ENCODE results near the gene AP2A1.
"Not testable (repeated sequence)": the region's sequence is repeated elsewhere in the genome, so short reads cannot be mapped to it uniquely, and the experiment has no call there.

The AP2A1 gene

DNA sequence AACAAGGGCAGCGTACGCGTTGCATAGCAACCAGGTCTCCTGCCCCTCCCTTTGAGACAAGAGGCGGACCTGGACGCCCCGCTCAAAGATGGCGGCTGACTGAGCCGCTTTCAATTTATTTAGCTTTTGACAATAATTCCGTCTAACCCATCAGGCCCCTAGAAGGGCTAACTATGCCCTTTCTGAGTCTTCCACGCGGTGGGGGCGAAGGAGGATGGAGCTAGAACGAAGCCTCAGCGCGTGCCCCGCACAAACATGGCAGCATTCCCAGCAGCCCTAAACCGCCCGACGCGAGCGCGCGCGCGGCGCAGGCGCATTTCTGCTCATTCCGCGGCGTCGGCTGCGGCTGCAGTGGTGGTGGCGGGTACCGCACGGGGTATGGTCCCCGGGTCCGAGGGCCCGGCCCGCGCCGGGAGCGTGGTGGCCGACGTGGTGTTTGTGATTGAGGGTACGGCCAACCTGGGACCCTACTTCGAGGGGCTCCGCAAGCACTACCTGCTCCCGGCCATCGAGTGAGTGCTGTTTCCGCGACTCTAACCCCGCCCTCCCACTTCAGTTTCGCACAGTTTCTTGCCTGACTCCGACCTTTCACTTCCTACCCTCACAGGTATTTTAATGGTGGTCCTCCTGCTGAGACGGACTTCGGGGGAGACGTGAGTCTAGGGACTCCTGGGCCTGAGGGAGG lies 51.3 kb downstream of the AP2A1 start, which contains the start of gene MED25:
Gene MED25, plus strand, starts transcription at position 326 of the 685 bp plus-strand sequence. Its CDS starts 53 bp downstream, at position 379.
- DNase-seq = peak; percentile 62

GRCh38 chr19:49818649-49819370 lies 52.0 kb downstream of the AP2A1 start:
- no peak for DNase-seq

GRCh38 chr19:49819452-49820115 lies 52.8 kb downstream of the AP2A1 start:
- DNase-seq = not testable (repeated sequence)

GRCh38 chr19:49820125-49820524 lies 53.3 kb downstream of the AP2A1 start:
- DNase-seq = peak; percentile 70

- peak; percentile 82 for DNase-seq
Observed at GRCh38 chr19:49823472-49823871, 56.7 kb downstream of the AP2A1 start.

GRCh38 chr19:49824662-49825061 lies 57.9 kb downstream of the AP2A1 start:
- DNase-seq = no peak

DNA sequence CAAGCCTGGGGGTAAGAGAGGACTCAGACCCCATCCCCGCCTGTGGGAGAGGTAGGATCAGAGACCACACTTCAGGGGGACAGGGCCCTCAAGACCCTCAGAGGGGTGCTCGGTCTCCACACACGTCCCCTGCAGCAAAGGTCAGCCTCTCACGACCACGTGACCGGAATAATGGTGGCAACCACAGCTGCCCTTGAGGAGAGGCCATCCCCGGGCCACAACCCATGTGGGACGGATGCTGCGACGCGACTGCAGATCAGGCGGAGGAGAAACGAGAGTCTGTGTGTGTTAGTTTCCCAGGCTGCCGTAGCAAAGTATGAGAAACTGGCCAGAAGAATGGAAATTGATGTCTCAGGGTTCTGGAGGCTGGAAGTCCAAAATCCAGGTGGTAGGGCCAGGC lies 60.2 kb downstream of the AP2A1 start:
- no peak for DNase-seq

- DNase-seq = no peak
Observed at GRCh38 chr19:49829200-49829599, 62.4 kb downstream of the AP2A1 start.

DNA sequence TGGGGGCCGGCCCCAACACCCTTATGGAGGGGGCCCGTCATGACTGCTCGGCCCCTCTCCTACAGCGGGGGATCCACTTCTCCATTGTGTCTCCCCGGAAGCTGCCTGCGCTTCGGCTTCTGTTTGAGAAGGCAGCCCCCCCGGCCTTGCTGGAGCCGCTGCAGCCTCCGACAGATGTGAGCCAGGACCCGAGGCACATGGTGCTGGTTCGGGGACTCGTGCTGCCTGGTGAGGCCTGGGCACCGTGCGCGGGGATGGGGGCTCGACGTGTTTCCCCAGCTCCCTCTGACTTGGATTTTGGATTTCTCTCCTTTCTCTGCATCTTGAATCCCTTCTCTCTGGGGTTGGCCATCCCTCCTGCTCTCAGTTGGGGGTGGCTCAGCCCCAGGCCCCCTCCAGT lies 62.9 kb downstream of the AP2A1 start:
- DNase-seq = no peak

DNA sequence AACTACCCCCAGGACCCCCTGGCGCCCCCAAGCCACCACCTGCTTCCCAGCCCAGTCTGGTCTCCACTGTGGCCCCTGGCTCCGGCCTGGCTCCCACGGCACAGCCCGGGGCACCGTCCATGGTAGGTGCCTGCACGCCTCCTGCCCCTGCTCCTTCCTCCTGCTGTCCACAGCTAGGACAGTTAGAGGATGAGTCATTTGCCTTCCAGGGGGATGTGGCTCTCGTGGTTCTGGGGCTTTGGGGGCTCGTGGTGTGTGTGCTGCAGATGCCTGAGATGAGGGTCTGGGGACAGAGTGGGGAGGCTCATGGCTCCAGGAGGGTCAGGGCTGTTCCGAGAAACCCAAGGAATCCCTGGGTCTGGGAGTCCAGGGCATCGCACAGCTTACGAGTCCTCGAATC lies 64.0 kb downstream of the AP2A1 start:
- no peak for DNase-seq

- no peak for DNase-seq
Observed at GRCh38 chr19:49831592-49831991, 64.8 kb downstream of the AP2A1 start.

DNA sequence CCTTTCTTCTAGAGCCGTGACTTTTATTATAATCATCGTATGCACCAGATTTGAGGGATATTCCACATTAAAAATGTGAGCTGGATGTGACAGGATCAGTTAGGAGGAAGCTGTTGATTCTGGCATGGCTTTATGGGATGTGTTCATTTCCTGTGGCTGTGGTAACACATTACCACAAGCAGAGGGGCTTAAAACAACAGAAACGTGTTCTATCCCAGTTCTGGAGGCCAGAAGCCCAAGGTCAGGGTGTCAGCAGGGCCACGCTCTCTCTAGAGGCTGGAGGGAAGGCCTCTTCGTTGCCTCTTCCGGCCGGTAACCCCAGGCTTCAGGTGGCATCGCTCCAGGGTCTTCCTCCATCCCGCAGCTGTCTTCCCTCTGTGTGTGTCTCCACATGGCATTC lies 65.8 kb downstream of the AP2A1 start:
- DNase-seq = no peak

DNA sequence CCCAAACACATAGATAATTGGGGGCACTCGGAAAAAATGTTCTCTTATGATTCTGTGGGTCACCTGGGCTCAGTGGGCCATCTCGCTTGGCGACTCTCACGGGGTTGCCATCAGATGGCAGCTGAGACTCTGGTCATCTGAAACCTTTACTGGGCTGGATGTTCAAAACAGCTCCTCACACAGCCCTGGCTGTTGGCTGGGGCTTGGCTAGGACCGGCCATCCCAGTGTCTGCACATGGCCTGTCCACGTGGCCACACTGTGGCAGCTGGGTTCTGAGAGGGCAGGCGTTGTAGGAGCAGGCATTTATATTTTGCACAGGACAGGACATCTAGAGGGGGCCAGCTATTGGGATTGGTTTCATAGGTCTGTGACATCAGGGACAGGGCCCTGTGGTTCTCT lies 66.8 kb downstream of the AP2A1 start:
- no peak for DNase-seq

GRCh38 chr19:49835562-49835961 lies 68.8 kb downstream of the AP2A1 start:
- DNase-seq = no peak

- no peak for DNase-seq
Observed at GRCh38 chr19:49836176-49837008, 69.6 kb downstream of the AP2A1 start.

GRCh38 chr19:49837009-49837310 lies 70.2 kb downstream of the AP2A1 start:
- no peak for DNase-seq

DNA sequence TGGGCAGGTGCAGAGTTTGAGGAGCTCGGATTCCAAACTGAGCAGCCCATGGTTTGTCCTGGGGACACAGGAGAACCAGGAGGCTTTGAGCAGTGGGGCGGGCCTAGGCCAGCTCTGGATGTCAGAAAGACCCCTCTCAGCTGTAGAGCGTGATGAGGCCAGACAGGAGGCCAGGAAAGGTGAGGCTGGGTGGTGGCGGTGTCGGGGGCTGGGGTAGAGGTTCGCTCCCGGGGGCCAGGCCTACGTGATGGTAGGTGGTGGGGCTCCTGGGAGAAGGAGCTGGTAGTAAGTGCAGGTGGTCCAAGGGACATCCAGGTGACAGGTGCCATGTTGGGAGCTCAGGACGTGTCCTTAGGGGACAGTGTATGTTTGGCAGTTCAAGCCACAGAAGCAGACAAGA lies 70.6 kb downstream of the AP2A1 start:
- no peak for DNase-seq

GRCh38 chr19:49838885-49839588 lies 72.2 kb downstream of the AP2A1 start:
- DNase-seq = no peak

DNA sequence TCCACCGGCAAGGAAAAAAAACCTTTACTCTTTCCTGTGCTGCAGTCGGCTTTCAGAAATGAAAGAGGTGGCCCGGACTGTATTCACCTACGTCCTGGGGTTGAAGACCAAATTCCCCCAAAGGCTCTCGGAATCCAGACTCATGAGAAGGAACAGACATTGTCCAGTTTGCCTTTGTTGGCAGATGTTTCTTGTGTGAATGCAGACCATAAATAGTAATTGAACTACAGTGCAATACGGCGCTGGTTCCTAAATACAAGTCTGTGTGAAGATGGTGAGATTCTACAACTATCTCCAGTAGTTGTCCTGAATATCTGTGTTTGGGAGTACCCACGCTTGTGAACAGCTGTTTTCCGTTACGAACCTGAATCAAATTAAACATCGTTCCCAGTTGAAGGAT lies 72.9 kb downstream of the AP2A1 start:
- no peak for DNase-seq

DNA sequence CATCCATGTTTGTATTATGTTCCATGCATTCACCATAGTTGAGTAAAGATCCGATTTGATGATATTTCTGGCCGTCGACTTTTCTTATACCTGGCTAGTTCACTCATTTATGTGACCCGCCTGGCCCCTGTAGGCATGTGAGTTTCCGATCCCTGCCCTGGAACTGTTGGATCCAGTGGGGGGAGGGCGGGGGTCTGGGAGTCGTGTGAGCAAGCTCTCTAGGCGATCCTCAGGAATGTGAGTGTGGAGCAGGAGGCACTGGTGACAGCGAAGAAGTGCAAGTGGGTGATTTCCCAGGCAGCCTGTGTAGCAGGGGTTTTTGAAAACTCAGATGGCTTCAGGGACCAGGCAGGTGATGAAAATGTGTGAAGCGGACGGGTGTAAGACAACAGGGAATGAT lies 73.5 kb downstream of the AP2A1 start:
- DNase-seq = no peak

DNA sequence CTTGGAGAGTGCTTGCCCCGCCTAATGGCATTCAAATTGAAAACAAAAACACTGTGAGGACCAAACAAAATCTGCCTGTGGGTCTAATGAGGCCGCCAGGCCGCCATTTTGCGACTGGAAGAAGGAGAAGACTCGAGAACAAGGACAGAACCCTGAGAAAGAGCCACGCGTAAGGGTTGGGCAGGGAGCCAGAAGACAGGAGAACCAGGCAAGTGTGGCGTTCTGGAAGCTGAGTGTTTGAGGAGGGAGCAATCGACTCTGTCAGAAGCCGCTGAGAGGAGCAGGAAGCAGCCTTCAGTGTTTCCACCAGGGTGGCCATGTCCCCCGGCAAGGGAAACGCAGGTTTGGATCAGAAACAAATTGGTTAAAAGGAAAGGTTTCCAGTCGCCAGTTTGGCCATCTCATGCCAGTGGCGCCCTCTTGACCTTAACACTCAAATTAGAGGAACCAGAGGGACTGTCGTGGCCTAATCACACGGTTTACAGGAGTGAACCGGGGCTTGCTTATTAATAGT lies 74.0 kb downstream of the AP2A1 start:
- no peak for DNase-seq

- DNase-seq = no peak
Observed at GRCh38 chr19:49843265-49843664, 76.5 kb downstream of the AP2A1 start.

All from NCI-H510A (cell line).